Measurements from ENCODE around the gene WDR5B.
"Not testable (repeated sequence)": the region's sequence is repeated elsewhere in the genome, so short reads cannot be mapped to it uniquely, and the experiment has no call there.

Gene WDR5B

DNA sequence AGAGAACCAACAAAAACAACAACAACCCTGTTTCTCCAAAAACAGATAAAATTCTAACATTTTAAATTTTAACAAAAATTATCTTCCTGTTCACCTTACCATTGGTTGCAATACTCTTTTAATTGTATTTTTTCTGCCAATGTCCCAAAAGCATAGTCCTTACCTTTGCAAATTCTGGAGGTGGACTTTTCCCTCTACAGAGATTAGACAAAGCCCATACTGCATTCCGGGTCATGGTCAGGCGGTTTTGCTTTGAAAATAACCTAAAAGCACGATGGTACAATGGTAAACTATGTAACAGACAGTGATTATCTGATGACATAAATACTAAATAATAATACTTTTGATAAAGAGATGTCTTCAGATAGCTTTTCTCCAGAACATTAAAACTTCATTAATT lies 35.5 kb upstream of the WDR5B start:
- TF ChIP-seq CTCF (IDR thresholded peaks at IDR 0.05; ENCODE audit: low read depth, low read length, missing control alignments), result no peak
- DNase-seq (ENCODE audit: low read depth), result no peak
- H3K4me3 ChIP-seq (ENCODE audit: low read depth, low read length), result no peak overlapping the region

GRCh38 chr3:122448218-122448617 lies 32.4 kb upstream of the WDR5B start:
- H3K4me3 ChIP-seq (ENCODE audit: low read depth, low read length); DNase-seq (ENCODE audit: low read depth): not testable (repeated sequence)

DNA sequence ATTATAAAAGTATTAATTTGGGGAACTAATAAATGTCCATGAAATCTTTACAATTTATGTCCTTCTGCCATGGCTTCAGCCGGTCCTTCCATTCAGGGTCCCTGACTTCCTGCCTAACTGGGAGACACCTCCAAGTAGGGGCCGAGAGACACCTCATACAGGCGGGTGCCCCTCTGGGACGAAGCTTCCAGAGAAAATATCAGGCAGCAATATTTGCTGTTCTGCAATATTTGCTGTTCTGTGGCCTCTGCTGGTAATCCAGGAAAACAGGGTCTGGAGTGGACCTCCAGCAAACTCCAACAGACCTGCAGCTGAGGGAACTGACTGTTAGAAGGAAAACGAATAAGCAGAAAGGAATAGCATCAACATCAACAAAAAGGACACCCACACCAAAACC lies 28.6 kb upstream of the WDR5B start:
- not testable (repeated sequence) for DNase-seq (ENCODE audit: low read depth); H3K4me3 ChIP-seq (ENCODE audit: low read depth, low read length)

GRCh38 chr3:122443762-122444490 lies 28.1 kb upstream of the WDR5B start:
- not testable (repeated sequence) for H3K4me3 ChIP-seq (ENCODE audit: low read depth, low read length); DNase-seq (ENCODE audit: low read depth)

GRCh38 chr3:122443090-122443489 lies 27.2 kb upstream of the WDR5B start:
- H3K4me3 ChIP-seq (ENCODE audit: low read depth, low read length), result no peak overlapping the region
- DNase-seq (ENCODE audit: low read depth), result no peak
- TF ChIP-seq CTCF (IDR thresholded peaks at IDR 0.05; ENCODE audit: low read depth, low read length, missing control alignments), result no peak

DNA sequence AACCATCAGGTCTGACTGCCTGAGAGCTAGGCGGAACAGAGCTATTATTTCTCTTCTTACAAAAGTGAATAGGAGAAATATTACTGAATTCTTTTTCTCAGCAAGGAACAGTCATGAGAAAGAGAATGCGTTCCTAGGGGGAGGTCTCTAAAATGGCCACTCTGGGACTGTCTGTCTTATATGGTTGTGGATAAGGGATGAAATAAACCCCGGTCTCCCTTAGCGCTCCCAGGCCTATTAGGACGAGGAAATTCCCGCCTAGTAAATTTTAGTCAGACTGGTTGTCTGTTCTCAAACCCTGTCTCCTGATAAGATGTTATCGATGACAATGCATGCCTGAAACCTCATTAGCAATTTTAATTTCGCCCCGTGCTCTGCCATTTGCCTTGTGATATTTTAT lies 20.1 kb upstream of the WDR5B start:
- H3K4me3 ChIP-seq (ENCODE audit: low read depth, low read length), result no peak overlapping the region
- TF ChIP-seq CTCF (IDR thresholded peaks at IDR 0.05; ENCODE audit: low read depth, low read length, missing control alignments), result no peak
- DNase-seq (ENCODE audit: low read depth), result no peak

DNA sequence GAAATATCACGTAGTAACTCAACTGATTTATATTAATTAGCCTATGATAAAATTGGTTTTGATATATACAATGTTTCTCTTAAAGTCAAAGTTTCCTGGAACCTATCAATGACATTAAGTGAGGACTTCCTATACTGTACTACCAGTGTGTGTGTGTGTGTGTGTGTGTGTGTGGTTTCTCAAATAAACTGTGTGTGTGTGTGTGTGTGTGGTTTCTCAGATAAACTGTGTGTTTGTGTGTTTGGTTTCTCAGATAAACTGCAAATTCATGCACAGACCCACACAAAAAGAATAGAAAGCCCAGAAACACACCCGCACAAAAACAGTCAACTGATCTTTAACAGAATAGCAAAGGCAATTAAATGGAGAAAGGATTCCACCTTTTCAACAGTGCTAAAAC lies 14.5 kb upstream of the WDR5B start:
- no peak for DNase-seq (ENCODE audit: low read depth)
- no peak overlapping the region for H3K4me3 ChIP-seq (ENCODE audit: low read depth, low read length)
- TF ChIP-seq CTCF (IDR thresholded peaks at IDR 0.05; ENCODE audit: low read depth, low read length, missing control alignments), result no peak

DNA sequence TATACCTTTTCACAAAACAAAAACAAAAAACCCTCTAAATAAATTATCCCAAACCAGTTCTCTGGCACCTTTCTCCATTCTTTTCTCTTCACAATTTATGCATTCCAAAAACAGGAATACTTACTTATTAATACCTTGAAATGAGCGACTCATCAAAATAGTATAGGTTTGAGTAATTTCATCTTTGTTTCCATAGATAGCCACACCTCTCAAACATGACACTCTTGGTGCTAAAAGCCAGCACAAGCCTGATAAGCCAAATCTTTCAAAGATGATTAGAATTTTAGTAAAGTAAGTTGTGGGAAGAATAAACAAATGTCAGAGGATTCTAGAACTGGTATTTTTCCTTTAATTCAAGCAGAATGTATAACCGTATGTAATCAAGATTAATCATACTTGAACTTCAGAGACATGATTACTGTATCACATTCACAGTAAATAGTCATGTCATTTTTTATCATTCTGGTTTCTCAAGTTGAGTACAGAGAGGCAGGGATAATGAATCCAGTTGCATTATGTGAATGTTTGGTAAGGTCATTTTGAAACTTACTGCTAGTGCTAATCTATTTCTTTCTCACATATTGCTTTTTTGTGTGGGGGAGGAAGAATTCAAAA lies 12.1 kb upstream of the WDR5B start:
- DNase-seq (ENCODE audit: low read depth), result no peak
- TF ChIP-seq CTCF (IDR thresholded peaks at IDR 0.05; ENCODE audit: low read depth, low read length, missing control alignments), result no peak
- H3K4me3 ChIP-seq (ENCODE audit: low read depth, low read length), result no peak overlapping the region
